Measurements from ENCODE around the gene TOM1L2. TPM values are rescaled to one million over a fixed set of nuclear protein-coding genes. Genes with fewer than 3 reads are reported as not detected.

Gene TOM1L2
- total RNA-seq, 4 donors from 2014 or later, result 119 to 555 (median 155) TPM

- intact Hi-C loops (cut with DNase I; ENCODE audit: low total_unique reads), result no loop called here
- no peak overlapping the region for H3K4me3 ChIP-seq (ENCODE audit: low read depth, poor library complexity, severe bottlenecking)
- no peak for TF ChIP-seq POLR2A (IDR thresholded peaks at IDR 0.05)
- no peak for TF ChIP-seq CTCF (IDR thresholded peaks at IDR 0.05)
- DNase-seq (ENCODE audit: low spot score in 2 of 2), result no peak
- 55 to 64% methylated on average over 3 of the region's 3 CpGs for WGBS, 2 donors
Observed at GRCh38 chr17:18017958-18018357, 45.8 kb upstream of the TOM1L2 start.

GRCh38 chr17:18016426-18016825 lies 44.2 kb upstream of the TOM1L2 start:
- TF ChIP-seq CTCF (IDR thresholded peaks at IDR 0.05) (no peak), POLR2A (IDR thresholded peaks at IDR 0.05) (no peak)
- DNase-seq (ENCODE audit: low spot score in 2 of 2), result no peak
- WGBS, 2 donors, result 88 to 97% methylated on average over 12 of the region's 12 CpGs
- H3K4me3 ChIP-seq (ENCODE audit: low read depth, poor library complexity, severe bottlenecking), result no peak overlapping the region
- intact Hi-C loops (cut with DNase I; ENCODE audit: low total_unique reads), result no loop called here

GRCh38 chr17:18015593-18015992 lies 43.4 kb upstream of the TOM1L2 start:
- DNase-seq (ENCODE audit: low spot score in 2 of 2), result no peak
- intact Hi-C loops (cut with DNase I; ENCODE audit: low total_unique reads), result no loop called here
- 95 to 96% methylated on average over 5 of the region's 5 CpGs for WGBS, 2 donors
- TF ChIP-seq POLR2A (IDR thresholded peaks at IDR 0.05) (no peak), CTCF (IDR thresholded peaks at IDR 0.05) (no peak)
- no peak overlapping the region for H3K4me3 ChIP-seq (ENCODE audit: low read depth, poor library complexity, severe bottlenecking)

- 79 to 85% methylated on average over 6 of the region's 6 CpGs for WGBS, 2 donors
- TF ChIP-seq CTCF (IDR thresholded peaks at IDR 0.05) (no peak), POLR2A (IDR thresholded peaks at IDR 0.05) (no peak)
- intact Hi-C loops (cut with DNase I; ENCODE audit: low total_unique reads), result no loop called here
- no peak overlapping the region for H3K4me3 ChIP-seq (ENCODE audit: low read depth, poor library complexity, severe bottlenecking)
- no peak for DNase-seq (ENCODE audit: low spot score in 2 of 2)
Observed at GRCh38 chr17:18014006-18014405, 41.8 kb upstream of the TOM1L2 start.

GRCh38 chr17:18011286-18011685 lies 39.1 kb upstream of the TOM1L2 start:
- no peak for TF ChIP-seq POLR2A (IDR thresholded peaks at IDR 0.05)
- TF ChIP-seq CTCF (IDR thresholded peaks at IDR 0.05), result no peak
- no peak for DNase-seq (ENCODE audit: low spot score in 2 of 2)
- intact Hi-C loops (cut with DNase I; ENCODE audit: low total_unique reads), result no loop called here
- WGBS, 2 donors, result 93 to 100% methylated on average over 4 to 5 of the region's 5 CpGs
- H3K4me3 ChIP-seq (ENCODE audit: low read depth, poor library complexity, severe bottlenecking), result no peak overlapping the region

- DNase-seq (ENCODE audit: low spot score in 2 of 2), result no peak
- H3K4me3 ChIP-seq (ENCODE audit: low read depth, poor library complexity, severe bottlenecking), result no peak overlapping the region
- intact Hi-C loops (cut with DNase I; ENCODE audit: low total_unique reads), result no loop called here
- WGBS, 2 donors, result 79 to 84% methylated on average over 4 to 8 of the region's 8 CpGs
- TF ChIP-seq CTCF (IDR thresholded peaks at IDR 0.05), result no peak
- no peak for TF ChIP-seq POLR2A (IDR thresholded peaks at IDR 0.05)
Observed at GRCh38 chr17:18009609-18010420, 37.6 kb upstream of the TOM1L2 start.

All from lower leg skin (tissue), 4 donors.